Ishikawa (cell line): ENCODE data around the gene ITGA11.

ENCODE experiments used
- CEBPB ChIP-seq: IDR thresholded peaks from 2 replicates; pipeline ENCODE4 v1.6.1; 2012
- CREB1 ChIP-seq: IDR thresholded peaks from 2 replicates; pipeline ENCODE4 v1.6.1; 2012; ENCODE audit warnings: low read depth
- EGR1 ChIP-seq: IDR thresholded peaks from 2 replicates; pipeline ENCODE4 v1.6.1; 2012
- EP300 ChIP-seq: IDR thresholded peaks from 2 replicates; pipeline ENCODE4 v1.6.1; 2012; ENCODE audit warnings: borderline replicate concordance
- FOXM1 ChIP-seq: IDR thresholded peaks from 2 replicates; pipeline ENCODE4 v1.6.1; 2012; ENCODE audit warnings: low read depth, borderline replicate concordance
- RAD21 ChIP-seq: IDR thresholded peaks from 2 replicates; pipeline ENCODE4 v1.6.1; 2012; ENCODE audit warnings: low read depth
- REST ChIP-seq: IDR thresholded peaks from 2 replicates; pipeline ENCODE4 v1.6.1; 2012; ENCODE audit warnings: low read depth, mild to moderate bottlenecking
- TEAD4 ChIP-seq: IDR thresholded peaks from 2 replicates; pipeline ENCODE4 v1.6.1; 2012
- YY1 ChIP-seq: IDR thresholded peaks from 2 replicates; pipeline ENCODE4 v1.6.1; 2012; ENCODE audit warnings: low read depth
- ZBTB7A ChIP-seq: IDR thresholded peaks from 2 replicates; pipeline ENCODE4 v1.6.1; 2012; ENCODE audit warnings: low read depth
- TF ChIP-seq, protein P1 (sequence below): IDR thresholded peaks from 2 replicates; pipeline ENCODE4 v1.6.1; 2012

GRCh38 chr15:68442041-68442440 is 10.1 kb upstream of the ITGA11 start:
- TF ChIP-seq, protein P1, sequence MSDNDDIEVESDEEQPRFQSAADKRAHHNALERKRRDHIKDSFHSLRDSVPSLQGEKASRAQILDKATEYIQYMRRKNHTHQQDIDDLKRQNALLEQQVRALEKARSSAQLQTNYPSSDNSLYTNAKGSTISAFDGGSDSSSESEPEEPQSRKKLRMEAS = no peak
- TF ChIP-seq CREB1 (no peak), REST (no peak), RAD21 (no peak), CEBPB (no peak), FOXM1 (no peak), EGR1 (no peak), EP300 (no peak), ZBTB7A (no peak), TEAD4 (no peak), YY1 (no peak)
